NAMALWA (cell line): Measurements from ENCODE around the gene TPCN1.

Source experiments
- DNase-seq: peaks from one replicate; pipeline ENCODE4 v3.0.0-alpha.2; 2015; ENCODE audit warnings: low spot score

Gene TPCN1

GRCh38 chr12:113241191-113242025 lies 20.1 kb downstream of the TPCN1 start:
- DNase-seq: no peak

DNA sequence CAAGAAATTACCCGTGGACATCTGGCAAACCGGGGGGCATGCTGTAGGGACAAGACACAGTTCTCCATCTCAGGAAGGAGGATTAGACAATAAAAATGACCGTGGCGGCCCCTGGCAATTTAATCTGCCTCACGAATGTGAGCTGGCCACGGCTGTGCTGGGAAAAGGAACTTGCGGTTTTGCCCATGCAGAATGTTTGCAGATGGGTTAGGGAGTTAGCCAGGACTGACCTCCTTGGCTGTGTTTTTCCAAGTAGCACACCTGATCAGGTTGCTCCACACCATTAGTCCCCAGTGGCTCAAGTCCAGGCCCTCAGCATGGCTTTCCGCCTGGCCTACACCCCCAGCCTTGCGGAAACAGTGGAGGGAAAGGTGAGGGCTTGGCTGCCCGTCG lies 20.8 kb downstream of the TPCN1 start:
- DNase-seq: no peak

DNA sequence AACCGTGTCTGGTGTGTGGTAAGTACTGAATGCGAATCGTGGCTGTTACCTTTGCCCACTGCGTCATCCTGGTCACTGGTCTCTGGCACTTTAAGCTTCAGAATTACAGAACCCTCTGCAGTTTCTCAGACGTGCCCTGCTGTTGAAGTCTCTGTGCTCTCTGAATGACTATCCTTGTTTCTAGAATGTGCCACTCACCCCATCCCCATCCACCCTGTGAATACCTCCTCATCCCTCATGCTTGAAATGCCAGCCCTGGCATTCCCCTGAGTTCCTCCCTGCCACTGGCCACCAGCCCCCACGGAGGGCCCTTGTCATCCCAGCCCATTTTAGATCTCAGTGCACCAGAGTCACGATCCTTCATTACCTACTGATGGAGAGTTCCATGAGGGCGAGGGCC lies 21.3 kb downstream of the TPCN1 start:
- no peak for DNase-seq

- DNase-seq: no peak
Observed at GRCh38 chr12:113244047-113244460, 22.8 kb downstream of the TPCN1 start.

- no peak for DNase-seq
Observed at GRCh38 chr12:113244478-113244958, 23.3 kb downstream of the TPCN1 start.

DNA sequence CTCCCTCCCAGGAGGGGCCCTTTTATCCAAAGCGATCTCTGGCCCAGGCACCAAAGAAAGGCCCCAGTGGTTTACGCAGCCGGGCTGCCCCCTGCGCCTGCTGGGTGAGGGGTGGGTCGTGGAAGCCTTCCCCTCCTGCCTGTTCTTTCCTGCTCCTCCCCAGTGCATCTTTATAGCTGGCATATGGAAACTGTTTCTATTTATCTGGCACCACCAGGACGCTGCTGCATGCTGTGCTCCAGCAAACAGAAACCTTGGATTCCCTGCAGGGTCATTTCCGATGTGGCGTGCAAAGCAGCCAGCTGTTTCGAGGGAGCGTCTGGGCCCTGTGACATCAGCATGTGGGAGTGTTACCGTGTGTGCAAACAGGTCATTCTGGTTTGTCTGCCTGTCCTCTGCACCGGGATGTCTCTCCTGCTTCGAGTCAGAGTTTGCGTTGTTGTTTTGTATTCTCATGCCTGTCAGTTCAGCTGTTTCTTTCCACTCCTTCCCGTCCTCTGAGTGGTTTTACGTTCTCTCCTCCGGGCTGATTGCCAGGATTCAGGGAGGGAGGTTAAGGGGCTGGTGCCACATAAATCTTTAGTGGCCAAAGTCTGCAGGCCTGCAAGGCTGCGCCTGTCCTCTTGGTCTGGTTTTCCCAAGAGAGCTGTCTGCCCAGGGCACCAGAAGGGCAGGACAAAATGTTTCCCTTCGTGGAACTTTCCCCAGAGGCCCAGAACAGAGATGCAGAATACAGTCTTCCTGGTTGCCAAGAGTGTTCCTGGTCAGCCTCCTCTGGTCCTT lies 24.6 kb downstream of the TPCN1 start:
- DNase-seq: no peak

GRCh38 chr12:113246478-113247122 lies 25.3 kb downstream of the TPCN1 start:
- no peak for DNase-seq

DNA sequence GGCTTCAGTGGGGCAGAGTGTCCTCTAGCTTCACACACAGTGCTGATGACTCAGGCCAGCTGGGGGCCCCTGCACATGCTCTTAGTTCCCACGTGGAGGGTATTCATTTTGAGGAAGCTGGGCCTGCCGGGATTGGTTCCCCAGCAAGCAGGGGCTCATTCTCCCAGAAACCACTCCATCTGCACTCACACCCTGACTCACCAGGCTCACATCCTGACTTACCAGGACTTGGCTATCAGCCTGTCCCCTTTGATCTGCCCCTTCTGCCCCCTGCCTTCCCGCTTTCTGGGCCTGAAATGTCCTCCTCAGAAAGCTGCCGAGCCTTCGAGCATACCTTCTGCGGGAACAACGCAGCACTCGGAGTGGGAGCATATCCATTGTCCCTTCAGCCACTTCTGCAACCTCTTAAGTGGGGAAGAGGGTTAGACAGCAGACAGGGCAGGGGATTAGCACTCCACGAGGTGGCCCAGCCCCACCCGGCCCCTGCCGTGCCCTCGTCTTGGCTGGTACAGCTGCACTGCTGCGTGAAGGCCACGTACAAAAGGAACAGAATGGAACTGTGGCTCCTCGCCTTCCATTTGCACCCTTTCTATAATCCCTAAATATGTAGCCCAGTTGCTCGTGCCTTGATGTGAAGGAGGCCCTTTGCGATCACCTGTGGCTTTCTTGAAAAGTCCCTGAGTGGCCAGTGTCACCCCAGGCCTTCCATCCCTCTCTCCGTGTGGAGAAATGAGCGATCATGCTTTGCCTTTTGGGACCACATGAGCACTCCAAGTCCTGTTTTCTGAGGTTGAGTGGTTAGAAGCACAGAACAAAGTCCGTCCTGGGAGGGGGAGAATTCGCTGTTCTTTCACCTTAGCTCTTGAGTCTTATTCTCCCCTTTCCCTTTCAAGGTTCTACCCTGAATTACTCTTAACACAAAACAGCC lies 26.1 kb downstream of the TPCN1 start:
- no peak for DNase-seq

GRCh38 chr12:113248051-113248825 lies 27.0 kb downstream of the TPCN1 start:
- no peak for DNase-seq

- no peak for DNase-seq
Observed at GRCh38 chr12:113248842-113249435, 27.7 kb downstream of the TPCN1 start.

DNA sequence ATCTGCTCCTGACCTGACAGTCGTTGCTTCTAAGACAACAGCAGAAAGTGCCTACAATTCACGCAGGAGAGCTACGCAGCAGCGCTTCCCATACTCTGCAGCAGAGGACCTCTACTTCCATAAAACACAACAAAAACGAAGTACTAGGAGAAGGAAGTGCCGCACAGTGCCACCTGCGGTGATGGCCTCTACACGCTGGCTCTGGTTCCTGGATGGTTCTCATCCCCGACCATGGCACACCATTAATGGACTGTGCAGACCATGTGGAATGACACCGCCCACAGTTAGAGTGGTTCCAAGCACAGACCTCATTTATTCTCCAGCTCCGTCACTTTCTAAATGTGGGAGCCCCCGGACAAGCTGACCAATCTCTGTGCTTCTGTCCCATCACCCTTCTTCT lies 28.3 kb downstream of the TPCN1 start:
- no peak for DNase-seq

DNA sequence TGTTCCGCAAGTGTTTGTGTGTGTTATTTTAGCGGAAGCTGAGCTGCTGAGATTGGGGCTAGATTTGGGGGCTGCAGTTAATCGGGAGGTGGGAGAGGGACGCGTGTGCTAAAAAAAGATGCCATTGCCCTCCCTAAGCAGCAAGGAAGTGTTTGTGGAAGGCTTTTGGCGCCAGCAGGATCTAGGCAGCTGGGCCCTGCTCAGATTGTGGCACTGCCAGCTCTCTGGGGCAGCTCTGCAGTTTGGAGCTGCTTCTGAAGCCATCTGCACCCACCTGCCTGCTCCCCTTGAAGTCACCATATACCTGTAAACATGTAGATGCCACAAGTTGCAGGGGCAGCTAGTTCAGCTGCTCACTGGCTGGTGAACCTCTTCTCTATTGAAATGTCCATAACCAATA lies 28.8 kb downstream of the TPCN1 start:
- DNase-seq: no peak

DNA sequence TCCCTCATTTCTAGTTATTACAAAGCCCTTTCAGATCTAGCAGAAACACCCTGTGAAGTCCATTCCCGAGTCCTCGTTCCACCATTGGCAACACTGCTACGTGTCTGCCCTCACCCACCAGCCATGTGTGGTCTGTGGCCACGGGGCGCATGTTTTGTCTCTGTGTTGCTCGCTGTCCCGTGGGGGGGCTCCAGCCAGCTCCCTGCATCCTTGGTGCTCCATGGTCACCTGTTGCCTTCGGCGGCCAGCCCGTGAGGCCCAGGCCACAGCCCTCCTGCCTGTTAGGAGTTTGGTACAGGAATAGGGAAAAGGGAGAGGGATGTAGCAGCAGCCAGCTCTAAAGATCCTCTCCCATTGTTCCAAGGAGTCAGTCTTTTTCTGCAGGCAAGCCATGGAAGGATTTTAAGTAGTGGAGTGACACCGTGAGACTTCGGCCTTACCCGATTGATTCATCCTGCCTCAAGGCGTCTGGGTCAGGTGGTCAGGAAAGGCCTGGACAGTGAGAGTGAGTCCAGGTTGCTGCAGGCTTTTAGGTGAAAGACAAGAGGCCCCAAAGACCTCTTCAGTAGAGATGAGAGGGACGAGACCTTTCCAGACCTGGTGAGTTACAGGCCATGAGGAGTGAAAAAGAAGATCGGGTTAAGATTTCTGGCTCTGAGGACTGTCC lies 30.3 kb downstream of the TPCN1 start:
- no peak for DNase-seq

DNA sequence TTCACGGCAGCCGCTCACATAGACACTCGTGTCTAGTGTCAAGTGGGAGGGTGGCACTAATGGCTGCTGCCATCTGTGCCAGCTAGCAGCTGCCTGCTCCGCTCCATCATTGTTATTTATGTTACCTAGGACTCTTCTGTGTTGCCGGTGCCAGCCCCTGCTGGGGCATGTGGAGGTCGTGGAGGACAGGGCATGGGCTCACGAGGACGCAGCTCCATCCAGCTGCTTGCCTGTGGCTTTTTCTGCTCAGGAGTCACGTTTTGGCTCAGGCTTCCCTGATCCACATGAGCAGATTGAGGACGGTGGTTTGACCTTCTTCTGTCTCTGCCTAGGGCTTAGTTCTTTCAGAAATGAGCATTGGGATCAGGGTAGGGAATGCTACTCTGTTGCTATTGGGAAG lies 31.2 kb downstream of the TPCN1 start:
- DNase-seq: no peak

GRCh38 chr12:113253532-113254285 lies 32.4 kb downstream of the TPCN1 start:
- no peak for DNase-seq

- no peak for DNase-seq
Observed at GRCh38 chr12:113254298-113254697, 33.0 kb downstream of the TPCN1 start.

GRCh38 chr12:113257564-113257963 lies 36.3 kb downstream of the TPCN1 start:
- no peak for DNase-seq

GRCh38 chr12:113260127-113260526 lies 38.9 kb downstream of the TPCN1 start:
- DNase-seq: no peak
